Urinary bladder (tissue), 4 donors: Measurements from ENCODE around the gene ANKS1A. TPM values are rescaled to one million over a fixed set of nuclear protein-coding genes. Genes with fewer than 3 reads are reported as not detected.

Experiments
- DNase-seq: peaks from one replicate; pipeline ENCODE4 v3.0.0-alpha.2; 2015; ENCODE audit errors: extremely low spot score
- H3K27ac ChIP-seq: one replicate; pipeline ENCODE4 v1.5.1; 2013; ENCODE audit warnings: low read depth, mild to moderate bottlenecking, moderate library complexity
- H3K36me3 ChIP-seq: one replicate; pipeline ENCODE4 v1.6.1; 2013; ENCODE audit warnings: mild to moderate bottlenecking, moderate library complexity; ENCODE audit not compliant: insufficient read depth
- H3K4me1 ChIP-seq: one replicate; pipeline ENCODE4 v1.6.1; 2013; ENCODE audit warnings: mild to moderate bottlenecking, moderate library complexity; ENCODE audit not compliant: insufficient read depth
- H3K4me3 ChIP-seq: one replicate; pipeline ENCODE4 v1.5.1; 2013; ENCODE audit warnings: low read depth, low read length
- WGBS: extraction: QIAGEN DNeasy Blood & Tissue Kit; methylation state at CpG from one replicate; pipeline ENCODE4 v1.1.7; 2013; 5-methylcytosine and 5-hydroxymethylcytosine counted together
- polyA plus RNA-seq: library from polyadenylated mRNA; stranded (reverse); fragments of 200-250 nt; gene quantifications from one replicate; pipeline ENCODE4 v1.2.3, GENCODE V29; 2013
- total RNA-seq: library from RNA; depleted of rRNA; stranded (reverse); fragments of >200 nt; gene quantifications from one replicate; pipeline ENCODE4 v1.2.3, GENCODE V29; 2014
- donor health status: healthy with polysubstance abuse.
- donor health status: healthy.

Gene ANKS1A
- total and polyA plus RNA-seq, 2 donors: 21.9 to 38.0 TPM

GRCh38 chr6:35064757-35065440 lies 175.8 kb downstream of the ANKS1A start:
- Histone ChIP-seq H3K4me1 (no peaks in the 10 kb centered on the region), H3K27ac (no peak overlapping the region), H3K36me3 (no peaks in the 10 kb centered on the region), H3K4me3 (no peak overlapping the region)
- DNase-seq: no peak
- WGBS: 65% methylated on average over 8 of the region's 8 CpGs

GRCh38 chr6:35065441-35065800 lies 176.4 kb downstream of the ANKS1A start:
- Histone ChIP-seq H3K27ac (no peak overlapping the region), H3K4me3 (no peak overlapping the region), H3K36me3 (no peaks in the 10 kb centered on the region), H3K4me1 (no peaks in the 10 kb centered on the region)
- no peak for DNase-seq
- WGBS: 86% methylated on average over 9 of the region's 9 CpGs

DNA sequence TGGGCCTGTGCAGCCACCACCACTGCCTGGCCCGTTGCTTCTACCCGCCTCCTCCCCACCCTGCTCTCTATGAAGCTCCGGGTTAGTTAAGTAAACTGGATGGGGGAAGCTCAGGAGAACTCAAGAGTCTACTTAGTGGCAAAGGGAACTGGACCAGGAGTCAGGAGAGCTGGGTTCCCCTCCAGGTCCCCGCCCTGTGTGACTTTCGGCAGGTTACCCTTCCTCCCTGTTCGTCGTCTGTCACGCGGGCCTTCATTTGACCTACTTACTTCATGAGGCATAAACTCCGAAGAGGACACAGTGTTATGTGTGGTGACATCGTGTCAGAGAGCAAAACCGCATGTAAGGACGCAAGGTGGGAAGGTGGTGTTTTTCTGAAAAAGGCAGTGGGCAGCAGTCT lies 176.8 kb downstream of the ANKS1A start:
- Histone ChIP-seq H3K27ac (no peak overlapping the region), H3K4me3 (no peak overlapping the region), H3K4me1 (no peaks in the 10 kb centered on the region), H3K36me3 (no peaks in the 10 kb centered on the region)
- no peak for DNase-seq
- 85% methylated on average over 13 of the region's 13 CpGs for WGBS

- Histone ChIP-seq H3K4me1 (no peaks in the 10 kb centered on the region), H3K27ac (no peak overlapping the region)
Measured at GRCh38 chr6:35067234-35067633, 178.2 kb downstream of the ANKS1A start.

GRCh38 chr6:35068206-35068605 lies 179.2 kb downstream of the ANKS1A start:
- Histone ChIP-seq H3K27ac (no peak overlapping the region), H3K4me3 (no peak overlapping the region), H3K36me3 (no peaks in the 10 kb centered on the region), H3K4me1 (no peaks in the 10 kb centered on the region)
- no peak for DNase-seq
- WGBS: 73% methylated on average over 9 of the region's 9 CpGs

More at GRCh38 chr6:35067234-35067633, 178.2 kb downstream of the ANKS1A start:
- 95% methylated on average over 11 of the region's 11 CpGs for WGBS
- no peak overlapping the region for H3K4me3 ChIP-seq
- DNase-seq: no peak
- no peaks in the 10 kb centered on the region for H3K36me3 ChIP-seq

- no peak for DNase-seq
- Histone ChIP-seq H3K4me3 (no peak overlapping the region), H3K27ac (no peak overlapping the region), H3K36me3 (no peaks in the 10 kb centered on the region), H3K4me1 (no peaks in the 10 kb centered on the region)
- WGBS: 84% methylated on average over 7 of the region's 7 CpGs
Measured at GRCh38 chr6:35068644-35069043, 179.6 kb downstream of the ANKS1A start.

DNA sequence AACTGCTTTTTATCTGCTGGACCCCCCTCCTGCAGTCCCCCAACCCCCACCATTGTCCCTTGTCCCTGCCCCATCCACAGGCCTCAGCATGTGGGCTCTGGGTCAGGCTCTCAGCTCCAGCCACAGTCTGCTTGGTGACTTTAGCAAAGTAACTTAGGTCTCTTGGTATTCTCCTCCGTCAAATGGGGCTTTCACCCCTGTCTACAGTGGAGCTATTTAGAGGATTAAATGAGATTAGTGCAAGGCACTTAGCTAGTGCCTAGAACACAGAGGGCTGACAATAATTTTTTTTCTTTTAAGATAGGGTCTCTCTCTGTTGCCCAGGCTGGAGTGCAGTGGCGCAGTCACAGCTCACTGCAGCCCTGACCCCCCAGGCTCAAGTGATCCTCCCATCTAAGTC lies 180.2 kb downstream of the ANKS1A start:
- H3K4me1 ChIP-seq: no peaks in the 10 kb centered on the region
- no peak overlapping the region for H3K4me3 ChIP-seq
- H3K36me3 ChIP-seq: no peaks in the 10 kb centered on the region
- WGBS: 93% methylated on average over 2 of the region's 2 CpGs
- DNase-seq: no peak
- no peak overlapping the region for H3K27ac ChIP-seq

- WGBS: 94% methylated on average over 2 of the region's 2 CpGs
- H3K27ac ChIP-seq: no peak overlapping the region
- no peaks in the 10 kb centered on the region for H3K36me3 ChIP-seq
- no peaks in the 10 kb centered on the region for H3K4me1 ChIP-seq
- H3K4me3 ChIP-seq: no peak overlapping the region
- no peak for DNase-seq
Measured at GRCh38 chr6:35070111-35070510, 181.1 kb downstream of the ANKS1A start.

DNA sequence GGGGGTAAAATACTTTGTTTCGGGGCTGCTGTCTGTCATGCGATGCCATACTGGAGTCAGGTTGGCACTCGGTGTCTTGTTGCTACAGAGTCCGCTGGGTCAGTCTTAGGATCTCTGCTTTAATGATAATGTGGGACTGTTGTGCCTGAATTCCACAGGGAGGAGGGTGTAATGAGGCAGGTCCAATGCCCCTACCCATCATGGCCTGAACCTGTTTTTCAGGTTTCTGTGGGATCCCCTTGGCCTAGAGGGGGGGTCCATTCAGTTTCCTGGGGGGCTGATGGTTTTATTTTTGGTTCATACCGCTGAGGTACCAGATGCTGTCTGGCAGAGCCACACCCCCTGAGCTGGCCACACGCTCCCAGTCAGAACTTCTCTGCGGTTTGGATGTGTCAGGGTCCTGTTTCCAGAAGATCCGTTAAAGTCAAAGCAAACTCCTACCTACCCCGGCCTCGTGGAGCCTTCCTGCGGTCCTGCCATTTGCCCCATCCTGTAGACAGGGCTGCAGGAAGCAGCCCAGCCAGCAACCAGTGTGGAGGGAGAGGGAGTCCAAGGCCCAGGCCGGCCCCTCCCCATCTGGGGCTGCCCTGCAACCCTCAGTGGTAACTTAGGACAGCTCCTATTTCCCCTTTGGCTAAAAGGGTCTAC lies 182.4 kb downstream of the ANKS1A start:
- H3K4me3 ChIP-seq: no peak overlapping the region
- DNase-seq: no peak
- no peaks in the 10 kb centered on the region for H3K36me3 ChIP-seq
- 69% methylated on average over 12 of the region's 12 CpGs for WGBS
- H3K27ac ChIP-seq: no peak overlapping the region
- no peaks in the 10 kb centered on the region for H3K4me1 ChIP-seq

GRCh38 chr6:35072051-35072697 lies 183.1 kb downstream of the ANKS1A start:
- Histone ChIP-seq H3K4me3 (no peak overlapping the region), H3K27ac (no peak overlapping the region), H3K4me1 (no peaks in the 10 kb centered on the region), H3K36me3 (no peaks in the 10 kb centered on the region)
- no peak for DNase-seq
- WGBS: 75% methylated on average over 15 of the region's 15 CpGs

GRCh38 chr6:35072698-35073055 lies 183.6 kb downstream of the ANKS1A start:
- Histone ChIP-seq H3K27ac (no peak overlapping the region), H3K36me3 (no peaks in the 10 kb centered on the region), H3K4me1 (no peaks in the 10 kb centered on the region), H3K4me3 (no peak overlapping the region)
- 90% methylated on average over 9 of the region's 9 CpGs for WGBS
- no peak for DNase-seq

GRCh38 chr6:35073211-35073610 lies 184.2 kb downstream of the ANKS1A start:
- WGBS: 94% methylated on average over 10 of the region's 10 CpGs
- H3K4me1 ChIP-seq: no peaks in the 10 kb centered on the region
- no peak overlapping the region for H3K4me3 ChIP-seq
- no peaks in the 10 kb centered on the region for H3K36me3 ChIP-seq
- H3K27ac ChIP-seq: no peak overlapping the region
- no peak for DNase-seq

GRCh38 chr6:35073766-35074471 lies 184.9 kb downstream of the ANKS1A start:
- H3K36me3 ChIP-seq: no peaks in the 10 kb centered on the region
- no peak overlapping the region for H3K27ac ChIP-seq
- no peaks in the 10 kb centered on the region for H3K4me1 ChIP-seq
- 93% methylated on average over 20 of the region's 20 CpGs for WGBS
- H3K4me3 ChIP-seq: no peak overlapping the region
- DNase-seq: no peak
